Activated T-cell treated with anti-CD3 and anti-CD28 coated beads, Interleukin-2, amount 50 U/mL, for 48 hours (primary cell): Measurements from ENCODE around the gene SHCBP1.
"Not testable (repeated sequence)": the region's sequence is repeated elsewhere in the genome, so short reads cannot be mapped to it uniquely, and the experiment has no call there.

Source experiments
- DNase-seq, 2 experiments: peaks; one replicate each; pipeline ENCODE4 v3.0.0-alpha.2; 2020

SHCBP1 gene

GRCh38 chr16:46621006-46621933, at the start of gene SHCBP1:
Gene SHCBP1 (minus strand): TSS chr16:46621379. CDS start chr16:46621359, 20 bp downstream.
- peak; percentile 88 to 90 for DNase-seq

- DNase-seq: no peak
Observed at GRCh38 chr16:46662123-46662522, 40.9 kb upstream of the SHCBP1 start.

- DNase-seq: peak; percentile 42 to 46
Observed at GRCh38 chr16:46658925-46659324, 37.7 kb upstream of the SHCBP1 start.

- DNase-seq: no peak
Observed at GRCh38 chr16:46651305-46651704, 30.1 kb upstream of the SHCBP1 start.

GRCh38 chr16:46650254-46650623, 29.1 kb upstream of the SHCBP1 start:
- DNase-seq: no peak

GRCh38 chr16:46649588-46650253, 28.5 kb upstream of the SHCBP1 start:
- no peak for DNase-seq

- DNase-seq: no peak
Observed at GRCh38 chr16:46648656-46649055, 27.5 kb upstream of the SHCBP1 start.

GRCh38 chr16:46638947-46639925, 18.1 kb upstream of the SHCBP1 start:
- no peak for DNase-seq

GRCh38 chr16:46632778-46633733, 11.9 kb upstream of the SHCBP1 start:
- no peak for DNase-seq

GRCh38 chr16:46629331-46630219, 8.4 kb upstream of the SHCBP1 start:
- no peak for DNase-seq

- no peak for DNase-seq
Observed at GRCh38 chr16:46627746-46628145, 6.6 kb upstream of the SHCBP1 start.

- DNase-seq: not testable (repeated sequence)
Observed at GRCh38 chr16:46626681-46627080, 5.5 kb upstream of the SHCBP1 start.

GRCh38 chr16:46624862-46625261, 3.7 kb upstream of the SHCBP1 start:
- DNase-seq: not testable (repeated sequence)

- not testable (repeated sequence) for DNase-seq
Observed at GRCh38 chr16:46623707-46624106, 2.5 kb upstream of the SHCBP1 start.

- DNase-seq: not testable (repeated sequence)
Observed at GRCh38 chr16:46623246-46623645, 2.1 kb upstream of the SHCBP1 start.

GRCh38 chr16:46621934-46622676, 926 bp upstream of the SHCBP1 start:
- DNase-seq: no peak

- no peak for DNase-seq
Observed at GRCh38 chr16:46620266-46621005, 743 bp downstream of the SHCBP1 start.

- no peak for DNase-seq
Observed at GRCh38 chr16:46618516-46618915, 2.7 kb downstream of the SHCBP1 start.

- DNase-seq: no peak
Observed at GRCh38 chr16:46614006-46614405, 7.2 kb downstream of the SHCBP1 start.
